Epithelial cell of proximal tubule (primary cell): ENCODE results near the gene FAM13A. TPM values are rescaled to one million over a fixed set of nuclear protein-coding genes. Genes with fewer than 3 reads are reported as not detected.

Source experiments
- DNase-seq: peaks from one replicate; pipeline ENCODE4 v3.0.0-alpha.2; 2011; ENCODE audit warnings: low read depth
- H3K4me3 ChIP-seq: 2 replicates; pipeline ENCODE4 v1.5.1; 2011; ENCODE audit warnings: low read depth, mild to moderate bottlenecking, low read length
- total RNA-seq: library from RNA; depleted of rRNA; stranded (reverse); fragments of >200 nt; gene quantifications from 2 replicates; pipeline ENCODE4 v1.2.3, GENCODE V29; 2015
- TF ChIP-seq, protein P1 (sequence below): conservative IDR thresholded peaks from 2 replicates; pipeline ENCODE4 v1.5.1; 2012; ENCODE audit warnings: low read depth, mild to moderate bottlenecking, low read length

FAM13A gene
- total RNA-seq, 1 donor from 2014 or later = 3.0 TPM

GRCh38 chr4:89042055-89042454 is 14.9 kb downstream of the FAM13A start:
- H3K4me3 ChIP-seq = no peak overlapping the region
- DNase-seq = no peak
- TF ChIP-seq, protein P1, sequence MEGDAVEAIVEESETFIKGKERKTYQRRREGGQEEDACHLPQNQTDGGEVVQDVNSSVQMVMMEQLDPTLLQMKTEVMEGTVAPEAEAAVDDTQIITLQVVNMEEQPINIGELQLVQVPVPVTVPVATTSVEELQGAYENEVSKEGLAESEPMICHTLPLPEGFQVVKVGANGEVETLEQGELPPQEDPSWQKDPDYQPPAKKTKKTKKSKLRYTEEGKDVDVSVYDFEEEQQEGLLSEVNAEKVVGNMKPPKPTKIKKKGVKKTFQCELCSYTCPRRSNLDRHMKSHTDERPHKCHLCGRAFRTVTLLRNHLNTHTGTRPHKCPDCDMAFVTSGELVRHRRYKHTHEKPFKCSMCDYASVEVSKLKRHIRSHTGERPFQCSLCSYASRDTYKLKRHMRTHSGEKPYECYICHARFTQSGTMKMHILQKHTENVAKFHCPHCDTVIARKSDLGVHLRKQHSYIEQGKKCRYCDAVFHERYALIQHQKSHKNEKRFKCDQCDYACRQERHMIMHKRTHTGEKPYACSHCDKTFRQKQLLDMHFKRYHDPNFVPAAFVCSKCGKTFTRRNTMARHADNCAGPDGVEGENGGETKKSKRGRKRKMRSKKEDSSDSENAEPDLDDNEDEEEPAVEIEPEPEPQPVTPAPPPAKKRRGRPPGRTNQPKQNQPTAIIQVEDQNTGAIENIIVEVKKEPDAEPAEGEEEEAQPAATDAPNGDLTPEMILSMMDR = no peak

DNA sequence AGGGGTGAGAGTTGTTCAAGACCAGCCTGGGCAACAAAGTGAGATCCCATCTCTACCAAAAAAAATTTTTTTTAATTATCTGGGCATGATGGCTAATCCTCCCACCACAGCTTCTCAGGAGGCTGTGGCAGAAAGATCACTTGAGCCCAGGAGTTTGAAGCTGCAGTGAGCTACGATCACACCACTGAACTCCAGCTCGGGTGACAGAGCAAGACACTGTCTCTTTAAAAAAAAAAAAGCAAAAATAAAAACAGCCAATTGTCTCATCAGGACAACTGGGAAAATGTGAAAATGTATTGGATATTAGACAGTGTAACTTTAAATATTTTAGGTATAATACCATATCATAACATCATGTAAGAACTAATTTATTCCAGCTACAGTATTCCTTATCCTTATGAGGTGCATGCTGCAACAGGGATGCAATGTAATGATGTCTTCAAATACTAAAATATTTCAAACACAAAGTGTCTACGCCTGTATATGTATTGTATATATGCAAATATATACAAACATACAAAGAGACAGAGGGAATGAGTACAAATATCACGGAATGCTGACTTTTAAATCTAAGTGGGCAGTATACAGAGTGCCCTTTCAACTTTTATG is 17.2 kb downstream of the FAM13A start:
- TF ChIP-seq, protein P1 = no peak
- no peak for DNase-seq
- no peak overlapping the region for H3K4me3 ChIP-seq

GRCh38 chr4:89036535-89036934 is 20.4 kb downstream of the FAM13A start:
- DNase-seq = no peak
- TF ChIP-seq, protein P1 = no peak
- no peak overlapping the region for H3K4me3 ChIP-seq

DNA sequence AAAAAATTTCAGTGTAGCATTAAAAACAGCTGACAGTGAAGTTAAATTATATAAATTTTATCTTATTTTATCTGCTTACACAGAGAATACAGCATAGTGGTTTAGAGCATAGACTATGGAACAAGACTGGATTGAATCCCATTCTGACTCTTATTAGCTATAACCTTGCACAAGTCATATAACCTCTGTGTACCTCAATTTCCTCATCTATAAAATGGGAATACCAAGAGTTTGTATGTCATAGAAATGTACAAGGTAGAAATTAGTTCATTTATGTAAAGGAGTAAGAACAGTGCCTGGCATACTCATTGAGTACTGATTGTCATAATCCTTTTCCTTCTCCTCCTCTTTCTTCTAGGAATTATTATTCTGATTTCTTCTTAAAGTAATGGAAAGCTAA is 25.7 kb downstream of the FAM13A start:
- no peak for DNase-seq
- TF ChIP-seq, protein P1 = no peak
- H3K4me3 ChIP-seq = no peak overlapping the region

DNA sequence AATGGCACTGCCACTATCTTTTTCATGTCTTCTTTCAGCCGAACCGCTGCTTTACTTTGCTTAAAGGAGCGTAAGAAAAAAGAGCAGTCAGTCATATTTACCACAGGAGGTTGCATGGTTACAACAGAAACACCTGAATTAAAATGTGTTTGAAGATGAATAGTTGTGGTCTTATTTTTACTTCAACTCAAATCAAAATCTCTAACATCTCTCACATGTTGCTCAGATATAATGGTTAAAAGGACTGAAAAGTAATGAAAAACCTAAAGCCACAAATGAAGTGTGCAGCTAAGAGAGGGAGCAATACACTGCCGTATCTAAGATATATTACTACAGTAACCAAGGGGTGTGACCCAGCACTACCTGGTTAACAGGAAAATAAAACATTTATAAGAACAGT is 27.4 kb downstream of the FAM13A start:
- DNase-seq = no peak
- TF ChIP-seq, protein P1 = no peak
- no peak overlapping the region for H3K4me3 ChIP-seq

DNA sequence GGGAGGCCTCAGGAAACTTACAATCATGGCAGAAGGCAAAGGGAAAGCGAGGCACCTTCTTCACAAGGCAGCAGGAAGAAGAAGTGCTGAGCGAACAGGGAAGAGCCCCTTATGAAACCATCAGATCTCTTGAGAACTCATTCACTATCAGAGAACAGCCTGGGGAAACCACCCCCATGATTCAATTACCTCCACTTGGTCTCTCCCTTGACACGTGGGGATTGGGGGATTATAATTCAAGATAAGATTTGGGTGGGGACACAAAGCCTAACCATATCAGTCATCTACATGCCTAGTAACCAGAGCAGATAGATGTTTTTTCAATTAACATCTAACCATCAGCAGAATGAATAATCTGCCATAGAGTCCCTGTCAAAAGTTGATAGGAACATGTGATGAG is 30.4 kb downstream of the FAM13A start:
- TF ChIP-seq, protein P1 = no peak
- H3K4me3 ChIP-seq = no peak overlapping the region
- no peak for DNase-seq

- no peak overlapping the region for H3K4me3 ChIP-seq
- DNase-seq = peak; percentile 35
- TF ChIP-seq, protein P1 = peak; percentile 80
Measured at GRCh38 chr4:89024051-89024675, 32.8 kb downstream of the FAM13A start.
